ENCODE measurements around the gene IFFO2. TPM values are rescaled to one million over a fixed set of nuclear protein-coding genes. Genes with fewer than 3 reads are reported as not detected.

IFFO2 gene
- total and polyA plus RNA-seq, 2 of the 13 experiments (the other 11 are each of a cell fraction or from before 2014, with no cell fraction given): 7.3 to 16.7 TPM

GRCh38 chr1:18901147-18901951 is 55.1 kb downstream of the IFFO2 start (continued):
- TF ChIP-seq, protein P1, sequence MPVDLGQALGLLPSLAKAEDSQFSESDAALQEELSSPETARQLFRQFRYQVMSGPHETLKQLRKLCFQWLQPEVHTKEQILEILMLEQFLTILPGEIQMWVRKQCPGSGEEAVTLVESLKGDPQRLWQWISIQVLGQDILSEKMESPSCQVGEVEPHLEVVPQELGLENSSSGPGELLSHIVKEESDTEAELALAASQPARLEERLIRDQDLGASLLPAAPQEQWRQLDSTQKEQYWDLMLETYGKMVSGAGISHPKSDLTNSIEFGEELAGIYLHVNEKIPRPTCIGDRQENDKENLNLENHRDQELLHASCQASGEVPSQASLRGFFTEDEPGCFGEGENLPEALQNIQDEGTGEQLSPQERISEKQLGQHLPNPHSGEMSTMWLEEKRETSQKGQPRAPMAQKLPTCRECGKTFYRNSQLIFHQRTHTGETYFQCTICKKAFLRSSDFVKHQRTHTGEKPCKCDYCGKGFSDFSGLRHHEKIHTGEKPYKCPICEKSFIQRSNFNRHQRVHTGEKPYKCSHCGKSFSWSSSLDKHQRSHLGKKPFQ (CRISPR knock-in tag; IDR thresholded peaks at IDR 0.05; ENCODE audit: insufficient replicate concordance): peak; percentile 42
- peak; percentile 59; the same call in 1 of the 2 replicates for TF ChIP-seq ZNF331 (CRISPR knock-in tag; IDR thresholded peaks at IDR 0.05)
- TF ChIP-seq ZNF501 (CRISPR knock-in tag; IDR thresholded peaks at IDR 0.05): no peak
- peak; percentile 87 for TF ChIP-seq ZNF792 (CRISPR knock-in tag; IDR thresholded peaks at IDR 0.05)
- TF ChIP-seq, protein P2, sequence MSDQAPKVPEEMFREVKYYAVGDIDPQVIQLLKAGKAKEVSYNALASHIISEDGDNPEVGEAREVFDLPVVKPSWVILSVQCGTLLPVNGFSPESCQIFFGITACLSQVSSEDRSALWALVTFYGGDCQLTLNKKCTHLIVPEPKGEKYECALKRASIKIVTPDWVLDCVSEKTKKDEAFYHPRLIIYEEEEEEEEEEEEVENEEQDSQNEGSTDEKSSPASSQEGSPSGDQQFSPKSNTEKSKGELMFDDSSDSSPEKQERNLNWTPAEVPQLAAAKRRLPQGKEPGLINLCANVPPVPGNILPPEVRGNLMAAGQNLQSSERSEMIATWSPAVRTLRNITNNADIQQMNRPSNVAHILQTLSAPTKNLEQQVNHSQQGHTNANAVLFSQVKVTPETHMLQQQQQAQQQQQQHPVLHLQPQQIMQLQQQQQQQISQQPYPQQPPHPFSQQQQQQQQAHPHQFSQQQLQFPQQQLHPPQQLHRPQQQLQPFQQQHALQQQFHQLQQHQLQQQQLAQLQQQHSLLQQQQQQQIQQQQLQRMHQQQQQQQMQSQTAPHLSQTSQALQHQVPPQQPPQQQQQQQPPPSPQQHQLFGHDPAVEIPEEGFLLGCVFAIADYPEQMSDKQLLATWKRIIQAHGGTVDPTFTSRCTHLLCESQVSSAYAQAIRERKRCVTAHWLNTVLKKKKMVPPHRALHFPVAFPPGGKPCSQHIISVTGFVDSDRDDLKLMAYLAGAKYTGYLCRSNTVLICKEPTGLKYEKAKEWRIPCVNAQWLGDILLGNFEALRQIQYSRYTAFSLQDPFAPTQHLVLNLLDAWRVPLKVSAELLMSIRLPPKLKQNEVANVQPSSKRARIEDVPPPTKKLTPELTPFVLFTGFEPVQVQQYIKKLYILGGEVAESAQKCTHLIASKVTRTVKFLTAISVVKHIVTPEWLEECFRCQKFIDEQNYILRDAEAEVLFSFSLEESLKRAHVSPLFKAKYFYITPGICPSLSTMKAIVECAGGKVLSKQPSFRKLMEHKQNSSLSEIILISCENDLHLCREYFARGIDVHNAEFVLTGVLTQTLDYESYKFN (CRISPR knock-in tag; conservative IDR thresholded peaks at IDR 0.05): peak; percentile 93
- TF ChIP-seq PAWR (CRISPR knock-in tag; IDR thresholded peaks at IDR 0.05; ENCODE audit: borderline replicate concordance): no peak
- TF ChIP-seq, protein P3, sequence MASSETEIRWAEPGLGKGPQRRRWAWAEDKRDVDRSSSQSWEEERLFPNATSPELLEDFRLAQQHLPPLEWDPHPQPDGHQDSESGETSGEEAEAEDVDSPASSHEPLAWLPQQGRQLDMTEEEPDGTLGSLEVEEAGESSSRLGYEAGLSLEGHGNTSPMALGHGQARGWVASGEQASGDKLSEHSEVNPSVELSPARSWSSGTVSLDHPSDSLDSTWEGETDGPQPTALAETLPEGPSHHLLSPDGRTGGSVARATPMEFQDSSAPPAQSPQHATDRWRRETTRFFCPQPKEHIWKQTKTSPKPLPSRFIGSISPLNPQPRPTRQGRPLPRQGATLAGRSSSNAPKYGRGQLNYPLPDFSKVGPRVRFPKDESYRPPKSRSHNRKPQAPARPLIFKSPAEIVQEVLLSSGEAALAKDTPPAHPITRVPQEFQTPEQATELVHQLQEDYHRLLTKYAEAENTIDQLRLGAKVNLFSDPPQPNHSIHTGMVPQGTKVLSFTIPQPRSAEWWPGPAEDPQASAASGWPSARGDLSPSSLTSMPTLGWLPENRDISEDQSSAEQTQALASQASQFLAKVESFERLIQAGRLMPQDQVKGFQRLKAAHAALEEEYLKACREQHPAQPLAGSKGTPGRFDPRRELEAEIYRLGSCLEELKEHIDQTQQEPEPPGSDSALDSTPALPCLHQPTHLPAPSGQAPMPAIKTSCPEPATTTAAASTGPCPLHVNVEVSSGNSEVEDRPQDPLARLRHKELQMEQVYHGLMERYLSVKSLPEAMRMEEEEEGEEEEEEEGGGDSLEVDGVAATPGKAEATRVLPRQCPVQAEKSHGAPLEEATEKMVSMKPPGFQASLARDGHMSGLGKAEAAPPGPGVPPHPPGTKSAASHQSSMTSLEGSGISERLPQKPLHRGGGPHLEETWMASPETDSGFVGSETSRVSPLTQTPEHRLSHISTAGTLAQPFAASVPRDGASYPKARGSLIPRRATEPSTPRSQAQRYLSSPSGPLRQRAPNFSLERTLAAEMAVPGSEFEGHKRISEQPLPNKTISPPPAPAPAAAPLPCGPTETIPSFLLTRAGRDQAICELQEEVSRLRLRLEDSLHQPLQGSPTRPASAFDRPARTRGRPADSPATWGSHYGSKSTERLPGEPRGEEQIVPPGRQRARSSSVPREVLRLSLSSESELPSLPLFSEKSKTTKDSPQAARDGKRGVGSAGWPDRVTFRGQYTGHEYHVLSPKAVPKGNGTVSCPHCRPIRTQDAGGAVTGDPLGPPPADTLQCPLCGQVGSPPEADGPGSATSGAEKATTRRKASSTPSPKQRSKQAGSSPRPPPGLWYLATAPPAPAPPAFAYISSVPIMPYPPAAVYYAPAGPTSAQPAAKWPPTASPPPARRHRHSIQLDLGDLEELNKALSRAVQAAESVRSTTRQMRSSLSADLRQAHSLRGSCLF (CRISPR knock-in tag; IDR thresholded peaks at IDR 0.05; ENCODE audit: borderline replicate concordance): no peak
- no peak for TF ChIP-seq PCBP1 (IDR thresholded peaks at IDR 0.05; ENCODE audit: borderline replicate concordance, low read depth, low read length)
- no peak for TF ChIP-seq SIX1 (CRISPR knock-in tag; IDR thresholded peaks at IDR 0.05; ENCODE audit: borderline replicate concordance)
- TF ChIP-seq, protein P4, sequence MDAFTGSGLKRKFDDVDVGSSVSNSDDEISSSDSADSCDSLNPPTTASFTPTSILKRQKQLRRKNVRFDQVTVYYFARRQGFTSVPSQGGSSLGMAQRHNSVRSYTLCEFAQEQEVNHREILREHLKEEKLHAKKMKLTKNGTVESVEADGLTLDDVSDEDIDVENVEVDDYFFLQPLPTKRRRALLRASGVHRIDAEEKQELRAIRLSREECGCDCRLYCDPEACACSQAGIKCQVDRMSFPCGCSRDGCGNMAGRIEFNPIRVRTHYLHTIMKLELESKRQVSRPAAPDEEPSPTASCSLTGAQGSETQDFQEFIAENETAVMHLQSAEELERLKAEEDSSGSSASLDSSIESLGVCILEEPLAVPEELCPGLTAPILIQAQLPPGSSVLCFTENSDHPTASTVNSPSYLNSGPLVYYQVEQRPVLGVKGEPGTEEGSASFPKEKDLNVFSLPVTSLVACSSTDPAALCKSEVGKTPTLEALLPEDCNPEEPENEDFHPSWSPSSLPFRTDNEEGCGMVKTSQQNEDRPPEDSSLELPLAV (CRISPR knock-in tag; conservative IDR thresholded peaks at IDR 0.05; ENCODE audit: low read depth): no peak
- TF ChIP-seq GTF2F1 (IDR thresholded peaks at IDR 0.05; ENCODE audit: low read length): no peak
- peak; percentile 29; the same call in 1 of the 2 replicates for TF ChIP-seq ZNF563 (CRISPR knock-in tag; IDR thresholded peaks at IDR 0.05)
- TF ChIP-seq ZNF512 (CRISPR knock-in tag; IDR thresholded peaks at IDR 0.05): no peak
- peak; percentile 24 for TF ChIP-seq SKI (IDR thresholded peaks at IDR 0.05; ENCODE audit: partially characterized antibody)
